ENCODE measurements around the gene BICC1.

- TF ChIP-seq CTCF (IDR thresholded peaks at IDR 0.05) (no peak), EP300 (IDR thresholded peaks at IDR 0.05) (no peak), POLR2A (IDR thresholded peaks at IDR 0.05) (no peak)
Measured at GRCh38 chr10:58712982-58713381, 200.3 kb downstream of the BICC1 start.
